IPS DF 19.7 (cell line): ENCODE results near the gene RNU1-2.
A peak's percentile ranks its signal among the peaks of the same experiment; 100 is the strongest.
"Not testable (repeated sequence)": the region's sequence is repeated elsewhere in the genome, so short reads cannot be mapped to it uniquely, and the experiment has no call there.

Experiments used
- DNase-seq: peaks from one replicate; pipeline ENCODE4 v3.0.0-alpha.2; 2013; ENCODE audit warnings: low read depth, low spot score

The RNU1-2 gene

DNA sequence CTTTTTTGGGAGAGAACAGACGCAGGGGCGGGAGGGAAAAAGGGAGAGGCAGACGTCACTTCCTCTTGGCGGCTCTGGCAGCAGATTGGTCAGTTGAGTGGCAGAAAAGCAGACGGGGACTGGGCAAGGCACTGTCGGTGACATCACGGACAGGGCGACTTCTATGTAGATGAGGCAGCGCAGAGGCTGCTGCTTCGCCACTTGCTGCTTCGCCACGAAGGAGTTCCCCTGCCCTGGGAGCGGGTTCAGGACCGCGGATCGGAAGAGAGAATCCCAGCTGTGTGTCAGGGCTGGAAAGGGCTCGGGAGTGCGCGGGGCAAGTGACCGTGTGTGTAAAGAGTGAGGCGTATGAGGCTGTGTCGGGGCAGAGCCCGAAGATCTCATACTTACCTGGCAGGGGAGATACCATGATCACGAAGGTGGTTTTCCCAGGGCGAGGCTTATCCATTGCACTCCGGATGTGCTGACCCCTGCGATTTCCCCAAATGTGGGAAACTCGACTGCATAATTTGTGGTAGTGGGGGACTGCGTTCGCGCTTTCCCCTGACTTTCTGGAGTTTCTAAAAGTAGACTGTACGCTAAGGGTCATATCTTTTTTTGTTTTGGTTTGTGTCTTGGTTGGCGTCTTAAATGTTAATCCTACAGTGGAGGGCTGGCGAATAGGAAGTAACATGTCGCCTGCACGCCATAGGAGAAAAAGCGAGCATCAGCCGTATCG, at the start of gene RNU1-2:
Gene RNU1-2 (plus strand): TSS at position 383 of the 718 bp plus-strand sequence.
- peak; percentile 98 for DNase-seq

DNA sequence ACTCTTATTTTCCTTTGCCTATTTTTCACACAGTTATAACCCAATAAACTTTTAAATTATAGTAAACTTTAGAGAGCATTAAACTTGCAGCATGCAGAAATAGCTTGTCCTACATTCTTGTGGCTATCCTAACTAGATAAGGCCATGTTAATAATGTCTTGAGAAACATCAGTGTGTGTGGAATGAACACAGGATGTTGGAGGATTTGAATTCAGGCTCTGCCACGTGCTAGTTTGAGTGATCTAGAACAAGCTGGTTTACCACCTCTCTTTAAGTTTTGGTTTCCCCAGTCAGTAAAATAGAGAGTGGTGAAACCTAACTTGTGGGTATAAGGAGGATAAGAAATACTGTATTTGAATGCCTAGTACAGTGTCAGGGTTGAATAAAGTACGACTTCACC, 39.6 kb upstream of the RNU1-2 start:
- DNase-seq = not testable (repeated sequence)

DNA sequence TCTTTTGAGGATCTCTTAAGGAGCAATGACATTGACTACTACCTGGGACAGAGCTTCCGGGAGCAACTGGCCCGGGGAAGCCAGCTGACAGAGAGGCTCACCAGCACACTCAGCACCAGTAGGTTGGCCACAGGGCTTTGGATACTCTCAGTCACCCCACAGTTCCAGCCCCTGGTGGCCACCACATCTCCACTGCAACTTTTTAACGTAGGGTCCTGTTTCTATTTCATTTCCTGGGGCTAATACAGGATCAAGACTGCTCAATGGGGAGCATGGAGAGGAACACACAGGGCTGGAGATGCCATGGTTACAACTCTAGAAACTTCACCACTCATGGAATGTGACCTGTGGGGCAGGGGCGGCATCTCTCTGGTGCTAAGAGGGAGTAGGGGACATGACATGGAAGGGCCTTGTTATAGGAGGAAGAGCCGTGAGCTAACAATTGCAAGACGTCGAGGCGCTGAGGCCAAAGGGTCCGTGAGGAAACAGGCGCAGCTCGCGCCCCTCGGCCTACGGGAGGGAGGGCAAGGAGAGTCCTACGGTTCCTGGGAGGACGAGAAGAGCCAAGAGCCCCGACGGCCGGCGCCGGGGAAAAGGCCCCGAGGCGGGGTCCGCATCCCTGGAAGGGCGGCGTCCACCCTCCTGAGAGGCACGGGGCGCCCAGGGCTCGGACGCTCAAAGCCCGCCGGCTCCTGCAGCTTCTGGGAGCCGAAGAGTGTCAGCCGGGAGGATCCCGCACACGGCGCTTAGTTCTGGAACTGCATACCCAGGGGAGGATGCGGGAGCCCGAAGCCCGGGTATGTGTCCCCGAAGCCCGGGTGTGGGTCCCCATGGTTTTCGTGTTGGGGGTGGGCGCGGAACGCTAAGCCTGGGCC, 36.4 kb upstream of the RNU1-2 start:
- DNase-seq = not testable (repeated sequence)

DNA sequence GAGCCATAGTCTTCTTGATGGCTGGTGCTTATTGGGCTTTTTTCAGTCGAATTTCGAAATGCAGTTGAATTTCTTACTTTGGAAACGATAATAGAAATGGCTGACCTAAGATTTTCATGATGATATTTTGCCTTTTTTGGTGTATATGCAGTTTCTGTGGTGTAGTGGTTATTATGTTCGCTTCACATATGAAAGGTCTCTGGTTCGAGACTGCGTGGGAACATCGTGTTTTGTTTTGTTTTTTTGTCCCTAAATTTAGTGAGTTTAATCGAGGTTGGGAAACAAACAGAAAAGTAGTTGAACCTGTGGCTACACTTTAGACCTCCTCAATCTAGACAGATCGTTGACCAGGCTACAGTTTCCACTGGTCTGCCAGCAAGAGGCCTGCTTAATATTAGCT, 35.7 kb upstream of the RNU1-2 start:
- not testable (repeated sequence) for DNase-seq

DNA sequence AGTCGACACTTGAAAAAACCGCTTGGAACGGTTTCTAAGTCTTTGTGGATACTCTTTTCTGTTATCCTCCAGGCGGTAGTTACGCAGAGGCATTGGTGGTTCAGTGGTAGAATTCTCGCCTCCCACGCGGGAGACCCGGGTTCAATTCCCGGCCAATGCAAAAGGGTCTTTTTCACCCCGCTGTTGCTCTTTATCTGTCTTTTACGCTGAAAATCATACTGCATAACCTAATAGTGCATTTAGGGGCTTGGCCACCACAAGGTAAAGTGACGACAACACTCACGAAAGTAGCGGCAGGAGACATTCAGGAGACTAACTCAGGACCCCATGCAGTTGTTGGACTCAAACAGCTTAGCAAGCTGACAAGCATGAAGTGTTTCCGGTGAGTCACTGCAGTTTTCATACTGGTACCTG, 33.9 kb upstream of the RNU1-2 start:
- not testable (repeated sequence) for DNase-seq

DNA sequence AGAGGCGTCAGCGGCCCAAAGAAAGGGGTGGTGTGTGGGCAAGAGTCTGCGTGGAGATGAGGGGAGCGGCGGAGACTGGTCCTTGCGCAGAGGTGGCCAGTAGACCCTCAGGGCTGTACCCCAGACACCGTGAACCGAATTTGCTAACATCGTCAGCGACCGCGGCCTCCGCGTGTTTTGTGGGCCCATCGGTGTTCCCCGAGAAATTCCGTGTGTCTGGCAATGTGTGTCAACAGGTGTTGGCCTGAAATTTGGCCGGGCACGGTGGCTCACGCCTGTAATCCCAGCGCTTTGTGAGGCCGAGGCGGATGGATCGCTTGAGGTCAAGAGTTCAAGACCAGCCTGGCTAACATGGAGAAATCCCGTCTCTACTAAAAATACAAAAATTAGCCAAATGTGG, 33.4 kb upstream of the RNU1-2 start:
- not testable (repeated sequence) for DNase-seq

DNA sequence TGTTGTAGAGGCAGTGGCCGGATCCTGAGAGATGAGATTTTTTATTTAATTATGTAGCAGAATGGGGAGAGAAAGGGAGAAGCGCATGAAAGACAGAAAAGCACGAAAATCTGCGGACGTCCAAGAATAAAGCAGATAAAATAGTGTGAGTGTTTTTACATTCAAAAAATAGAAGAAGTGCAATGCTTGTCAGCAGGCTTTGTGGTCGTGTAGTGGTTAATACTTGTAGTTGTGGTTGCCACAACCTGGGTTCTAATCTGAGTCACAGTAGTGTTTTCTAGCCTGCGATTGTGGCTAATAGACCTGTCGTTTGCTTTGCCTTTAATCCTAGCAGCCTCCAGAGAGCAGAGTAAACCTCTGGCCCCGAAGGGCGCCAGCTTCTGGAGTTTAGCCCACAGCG, 32.8 kb upstream of the RNU1-2 start:
- DNase-seq = not testable (repeated sequence)

DNA sequence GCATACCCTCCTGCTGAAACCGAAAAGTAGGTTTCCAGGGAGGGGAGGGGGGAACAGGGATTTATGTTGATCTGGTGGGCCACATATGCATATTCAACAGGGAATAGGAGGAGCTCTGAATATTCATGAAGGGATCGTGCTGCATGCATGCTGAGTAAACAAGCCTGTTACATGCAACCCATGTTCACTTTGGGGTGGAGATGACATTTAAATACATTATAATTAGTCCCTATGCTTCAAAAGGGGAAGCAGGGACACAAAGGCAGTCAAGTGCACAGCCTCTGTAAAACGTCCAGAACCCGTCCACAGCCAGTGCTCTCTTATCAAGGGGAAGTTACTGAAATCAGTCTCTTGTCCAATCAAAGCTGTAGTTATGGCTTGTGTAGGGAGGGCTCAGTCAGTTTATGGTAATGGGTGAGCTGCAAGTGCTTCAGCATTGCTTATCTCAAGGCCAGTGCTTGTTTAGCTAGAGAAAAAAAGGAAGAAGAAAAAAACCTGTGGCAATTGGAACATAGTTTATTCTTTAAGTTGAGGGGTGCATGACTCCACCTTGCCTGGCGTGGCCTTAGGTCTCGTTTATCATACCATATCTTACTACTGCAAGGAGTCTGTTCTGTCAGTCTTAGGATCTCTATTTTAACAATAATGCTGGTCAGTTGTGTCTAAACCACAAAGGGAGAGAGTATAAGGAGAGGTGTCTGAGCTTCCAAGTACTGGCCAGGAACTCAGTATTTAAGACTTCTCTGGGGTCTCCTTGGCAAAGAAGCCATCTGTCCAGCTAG, 28.7 kb upstream of the RNU1-2 start:
- DNase-seq = not testable (repeated sequence)

DNA sequence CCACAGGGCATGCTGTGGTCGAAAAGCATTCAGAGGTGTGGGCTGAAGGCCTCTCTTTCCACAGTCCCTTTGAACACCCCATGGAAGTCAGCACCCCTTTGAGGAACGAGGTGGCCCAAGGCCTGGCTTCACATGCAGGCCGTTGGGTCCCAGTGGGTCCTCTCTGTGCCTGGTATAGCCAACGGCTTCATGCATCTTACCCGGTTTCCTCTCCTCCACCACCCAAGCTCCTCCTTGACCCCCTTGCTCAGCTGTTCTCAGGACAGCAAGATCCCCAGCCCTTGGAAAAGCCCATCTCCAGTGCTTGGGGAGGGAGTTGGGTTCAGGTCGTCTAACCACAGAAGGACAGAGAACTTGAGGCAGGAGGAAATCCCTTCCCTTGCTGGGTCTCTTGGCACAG, 27.0 kb upstream of the RNU1-2 start:
- DNase-seq = not testable (repeated sequence)

DNA sequence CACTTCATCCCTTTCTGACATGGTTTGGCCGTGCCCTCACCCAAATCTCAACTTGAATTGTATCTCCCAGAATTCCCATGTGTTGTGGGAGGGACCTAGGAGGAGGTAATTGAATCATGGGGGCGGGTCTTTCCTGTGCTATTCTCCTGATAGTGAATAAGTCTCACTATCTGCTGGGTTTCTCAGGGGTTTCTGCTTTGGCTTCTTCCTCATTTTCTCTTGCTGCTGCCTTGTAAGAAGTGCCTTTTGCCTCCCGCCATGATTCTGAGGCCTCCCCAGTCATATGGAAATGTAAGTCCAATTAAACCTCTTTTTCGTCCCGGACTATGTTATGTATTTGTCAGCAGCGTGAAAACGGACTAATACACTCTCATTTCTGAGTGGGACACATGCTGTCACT, 25.8 kb upstream of the RNU1-2 start:
- DNase-seq = not testable (repeated sequence)

DNA sequence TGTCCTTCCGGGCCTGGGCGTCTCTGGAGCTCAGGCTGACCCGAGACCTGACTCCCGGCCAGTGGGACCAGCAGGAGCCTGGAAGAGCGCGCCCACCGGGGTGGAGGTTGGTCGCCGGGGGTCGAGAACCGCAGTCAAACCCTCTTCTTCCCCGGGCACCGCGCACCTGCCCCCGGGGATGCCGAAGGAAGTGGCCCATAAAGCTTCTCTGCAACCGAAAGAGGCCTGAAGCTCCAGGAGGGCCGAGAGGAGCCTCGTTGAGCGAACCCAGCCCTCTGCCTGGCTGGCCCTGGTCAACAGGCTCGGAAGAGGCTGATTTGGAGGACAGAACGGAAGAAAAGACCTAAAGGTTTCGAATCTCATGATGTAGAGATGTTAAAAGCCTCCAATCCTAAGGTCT, 24.6 kb upstream of the RNU1-2 start:
- not testable (repeated sequence) for DNase-seq

DNA sequence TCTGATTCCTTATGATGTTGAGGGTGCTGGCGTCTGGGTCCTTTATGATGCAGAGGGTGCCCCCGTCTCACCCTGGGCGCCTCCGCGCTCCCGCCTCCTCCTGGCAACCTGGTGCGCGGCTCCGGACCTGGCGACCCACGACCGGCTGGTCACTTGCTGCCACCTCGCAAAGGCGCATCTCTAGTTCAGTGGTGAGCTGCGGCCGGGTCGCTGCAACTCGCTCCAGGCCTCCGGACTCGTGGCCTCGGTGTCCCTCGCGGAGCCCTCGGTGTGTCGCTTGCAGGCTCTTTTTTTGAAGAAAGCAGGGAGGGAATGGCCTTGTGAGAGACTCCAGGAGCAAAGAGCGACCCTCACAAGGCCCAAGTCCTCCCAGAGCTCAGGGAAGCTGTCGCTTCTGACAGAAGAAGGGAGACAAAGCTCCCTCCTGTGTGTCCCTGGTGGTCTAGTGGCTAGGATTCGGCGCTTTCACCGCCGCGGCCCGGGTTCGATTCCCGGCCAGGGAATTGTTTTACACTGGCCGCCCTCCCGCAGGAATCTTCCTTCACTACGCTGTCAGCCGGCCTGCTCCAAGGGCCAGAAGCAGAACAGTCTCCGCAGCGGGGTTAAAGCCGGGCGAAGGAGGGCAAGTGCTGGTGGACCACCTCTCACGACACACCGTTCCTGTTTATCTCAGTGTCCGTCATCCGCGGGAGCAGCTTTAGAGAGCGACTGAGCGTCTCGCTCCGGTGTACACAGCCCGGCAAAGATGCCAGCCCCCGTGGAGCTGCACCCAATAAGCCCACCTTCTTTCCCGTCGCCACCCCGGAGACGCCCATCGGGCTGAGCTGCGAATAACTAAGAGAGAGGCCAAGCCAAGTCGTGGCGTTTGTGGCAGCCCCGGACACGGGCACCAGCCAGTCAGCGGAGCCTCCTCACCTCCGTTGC, 23.4 kb upstream of the RNU1-2 start:
- DNase-seq = peak; percentile 97

DNA sequence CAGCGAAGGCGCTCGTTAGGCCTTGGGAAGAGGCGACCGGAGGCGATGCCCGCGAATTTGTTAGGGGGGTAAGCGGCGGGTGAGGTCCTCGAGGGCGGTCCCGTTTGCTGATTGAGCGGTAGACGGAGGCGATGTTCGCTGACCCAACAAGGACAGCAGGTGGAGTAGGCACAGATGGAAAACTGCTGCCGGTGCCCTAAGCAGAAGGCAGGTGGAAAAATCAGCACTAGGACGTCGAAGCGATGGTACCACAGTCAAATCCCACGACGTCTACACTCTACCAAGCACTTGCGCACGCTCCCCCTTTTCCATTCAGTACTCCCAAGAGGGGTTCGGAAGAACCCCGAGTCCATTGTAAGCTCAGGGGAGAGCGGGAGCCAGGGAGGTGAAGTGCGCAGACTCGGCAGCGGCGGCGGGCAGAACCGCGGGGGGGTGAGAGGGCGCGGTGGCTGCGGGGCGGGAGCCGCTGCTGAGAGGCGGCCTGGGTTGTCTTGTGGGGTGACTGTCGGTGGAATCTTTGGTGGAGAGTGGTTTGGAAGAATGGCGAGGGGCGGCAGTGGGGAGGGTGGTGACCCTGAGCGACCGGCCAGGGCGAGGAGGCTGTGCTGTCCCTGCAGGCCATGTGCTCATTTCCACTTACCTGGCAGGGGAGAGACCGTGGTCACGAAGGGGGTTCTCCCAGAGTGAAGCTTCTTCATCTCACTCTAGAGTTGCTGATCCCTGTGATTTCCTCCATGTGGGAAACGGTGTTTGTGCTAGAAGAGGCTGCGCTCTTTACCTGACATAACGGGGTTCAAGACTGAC, 22.5 kb upstream of the RNU1-2 start:
- not testable (repeated sequence) for DNase-seq

DNA sequence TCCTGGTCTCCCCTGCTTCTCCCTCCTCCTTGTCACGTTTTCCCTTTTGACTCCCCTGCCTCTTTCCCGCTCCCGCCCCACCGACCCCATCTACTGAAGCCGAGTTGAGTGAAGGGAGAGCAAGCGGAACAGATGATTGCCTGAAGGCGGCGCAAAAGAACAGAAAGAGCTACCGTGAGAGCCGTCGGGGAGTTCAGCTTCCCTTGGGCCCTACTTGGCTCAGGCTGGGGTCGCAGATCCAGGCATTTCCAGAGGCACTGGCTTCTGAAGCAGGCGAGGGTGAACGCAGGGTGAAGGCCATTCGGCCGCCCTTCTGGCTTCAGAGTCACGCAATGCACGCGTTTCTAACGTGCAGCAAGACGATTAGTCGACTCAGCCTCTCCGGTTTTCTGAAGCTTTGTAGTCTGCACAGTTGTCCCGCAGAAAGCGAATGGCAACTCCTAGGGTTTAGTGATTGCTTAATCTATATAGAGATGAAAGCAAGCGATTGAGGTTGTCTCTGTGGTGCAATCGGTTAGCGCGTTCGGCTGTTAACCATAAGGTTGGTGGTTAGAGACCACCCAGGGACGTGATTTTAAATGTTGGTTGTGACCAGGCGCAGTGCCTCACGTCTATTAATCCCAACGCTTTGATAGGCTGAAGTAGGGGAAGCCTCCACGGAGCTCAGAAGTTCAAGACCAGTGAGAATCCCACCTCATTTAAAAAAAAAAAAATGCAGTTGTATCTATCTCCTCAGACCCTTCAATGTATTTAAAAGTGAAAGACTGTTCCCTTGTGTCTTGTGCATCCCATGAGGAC, 20.6 kb upstream of the RNU1-2 start:
- not testable (repeated sequence) for DNase-seq

DNA sequence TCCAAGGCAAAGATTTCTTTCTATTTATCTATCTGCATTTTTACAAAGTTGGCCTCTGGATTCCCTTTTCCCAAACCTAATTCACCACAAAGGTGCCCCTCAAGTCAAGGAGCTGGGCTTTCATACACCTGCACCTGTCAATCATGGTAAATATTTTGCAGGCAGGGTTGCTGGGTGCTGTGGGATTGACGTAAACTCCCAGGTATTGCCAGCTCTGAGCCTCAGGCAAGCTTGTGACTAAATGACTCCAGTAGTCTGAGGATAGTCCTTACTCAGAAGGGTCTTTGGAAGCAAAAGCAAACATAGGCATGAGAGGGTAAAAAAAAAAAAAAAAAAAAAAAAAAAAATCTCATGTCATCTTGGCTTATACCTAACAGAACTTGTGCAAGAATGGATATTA, 14.0 kb upstream of the RNU1-2 start:
- DNase-seq = not testable (repeated sequence)

DNA sequence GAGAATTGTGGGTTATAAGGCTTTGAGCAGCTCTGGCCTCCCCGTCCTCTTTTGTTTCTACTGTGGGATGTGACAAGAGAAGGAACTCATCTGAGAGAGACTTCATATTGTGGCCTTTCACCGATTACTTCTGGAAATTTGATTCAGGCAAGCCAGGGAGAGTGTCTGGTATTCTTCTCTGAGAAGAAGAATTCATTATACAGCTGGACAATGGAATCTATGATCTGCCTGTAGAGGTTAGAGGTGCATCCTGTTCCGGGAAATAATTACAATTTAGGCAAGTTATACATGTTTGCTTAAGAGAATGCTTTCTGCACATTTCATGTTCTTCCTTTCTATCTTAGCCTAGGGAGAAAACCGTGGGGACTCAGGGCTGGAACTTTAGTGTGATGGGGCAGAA, 12.8 kb upstream of the RNU1-2 start:
- no peak for DNase-seq

DNA sequence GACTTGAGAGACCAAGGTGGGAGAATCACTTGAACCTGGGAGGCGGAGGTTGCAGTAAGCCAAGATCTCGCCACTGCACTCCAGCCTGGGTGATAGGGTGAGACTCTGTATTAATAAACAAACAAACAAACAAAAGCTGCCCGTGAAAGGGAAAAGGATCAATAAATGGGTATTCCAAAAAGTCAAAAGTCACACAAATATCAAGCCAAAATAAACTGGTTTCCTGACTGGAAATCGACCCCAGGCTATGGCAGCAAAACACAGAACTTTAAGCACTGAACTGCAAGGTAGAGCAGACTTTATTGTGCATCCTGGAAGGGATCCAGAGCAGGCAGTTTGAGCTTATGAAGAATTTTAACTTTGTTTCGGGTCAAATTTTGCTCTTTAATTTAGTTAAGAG, 11.3 kb upstream of the RNU1-2 start:
- not testable (repeated sequence) for DNase-seq

DNA sequence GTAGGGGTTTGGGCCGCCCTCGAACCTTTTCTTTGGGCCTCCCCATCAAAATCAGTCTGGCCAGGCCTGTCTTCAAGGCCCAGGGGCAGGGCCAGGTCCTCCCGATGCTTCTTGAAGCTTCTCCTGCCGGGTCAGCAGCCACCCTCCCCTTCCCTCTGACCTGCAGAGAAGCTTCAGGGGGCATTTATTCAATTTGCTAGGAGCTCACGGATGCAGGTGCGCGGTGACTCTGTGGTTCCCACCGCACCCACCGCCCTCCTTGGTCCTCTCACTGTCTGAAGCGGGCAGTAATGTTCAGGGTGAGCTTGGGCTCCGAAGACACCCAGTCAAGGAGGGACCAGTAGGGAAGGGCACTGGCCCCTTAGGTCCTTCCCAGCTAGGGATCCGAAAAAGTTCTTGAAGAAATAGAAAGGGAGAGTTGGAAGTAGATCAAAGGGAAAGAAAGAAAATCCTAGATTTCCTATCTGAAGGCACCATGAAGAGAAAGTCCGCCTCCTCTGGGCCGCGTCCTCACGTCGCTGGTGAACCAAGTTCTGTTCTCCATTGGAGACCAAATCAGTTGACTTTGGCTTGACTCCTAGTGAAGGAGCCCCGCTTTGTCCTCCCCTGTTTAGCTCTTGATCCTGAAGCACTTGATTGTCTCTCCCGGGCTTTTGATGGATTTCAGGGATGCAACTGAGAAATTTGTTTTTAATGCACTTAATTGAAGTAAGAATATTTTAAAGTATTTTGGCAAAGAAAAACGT, 8.7 kb upstream of the RNU1-2 start:
- no peak for DNase-seq
